HG03571 (cell line): ENCODE results near the gene RBM48.
A peak's percentile ranks its signal among the peaks of the same experiment; 100 is the strongest.
"Not testable (repeated sequence)": the region's sequence is repeated elsewhere in the genome, so short reads cannot be mapped to it uniquely, and the experiment has no call there.

Experiments used
- ATAC-seq: cut with Tn5 transposase; IDR thresholded peaks from one replicate; pipeline ENCODE4 v1.9.1; 2021; ENCODE audit not compliant: unreplicated experiment

RBM48 gene

DNA sequence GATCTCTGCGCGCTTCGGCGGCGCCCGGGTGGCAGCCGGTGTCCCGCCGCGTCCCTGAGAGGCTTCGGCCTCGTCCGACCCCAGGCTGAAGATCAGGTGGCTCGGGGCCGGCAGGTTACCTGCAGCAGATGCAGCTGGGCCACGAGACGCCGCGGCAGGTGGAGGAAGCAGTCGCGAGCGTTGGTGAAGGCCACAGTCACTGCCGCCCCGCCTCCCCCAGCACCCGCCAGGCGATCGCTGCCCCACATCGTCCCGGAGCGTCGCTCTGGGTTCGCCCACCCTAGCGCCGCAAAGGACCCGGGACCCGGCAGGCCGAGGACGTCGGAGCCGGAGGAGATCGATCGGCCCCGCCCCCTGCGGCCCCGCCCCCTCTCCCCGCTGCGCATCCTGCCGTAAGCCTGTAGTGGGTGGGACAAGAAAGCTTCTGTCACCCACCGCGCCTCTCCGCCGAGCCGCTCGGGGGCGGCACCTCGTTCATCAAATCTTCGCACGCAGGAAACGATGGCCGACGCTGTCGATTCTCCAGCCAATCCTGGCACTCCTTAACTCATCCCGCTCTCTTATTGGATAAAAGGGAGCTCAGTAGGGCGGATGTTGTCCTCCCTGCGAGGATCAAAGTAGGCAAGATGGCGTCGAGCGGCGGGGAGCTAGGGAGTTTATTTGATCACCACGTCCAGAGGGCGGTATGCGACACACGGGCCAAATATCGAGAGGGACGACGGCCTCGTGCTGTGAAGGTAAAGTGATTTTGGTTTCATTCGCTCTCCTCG, at the start of gene RBM48, which contains the start of gene PEX1:
Gene RBM48 (plus strand): TSS at position 608 of the 770 bp plus-strand sequence. CDS start 19 bp downstream, at position 627.
Gene PEX1 (minus strand): TSS at position 333 of the 770 bp plus-strand sequence. CDS start 85 bp downstream, at position 248.
- peak; percentile 94 for ATAC-seq

DNA sequence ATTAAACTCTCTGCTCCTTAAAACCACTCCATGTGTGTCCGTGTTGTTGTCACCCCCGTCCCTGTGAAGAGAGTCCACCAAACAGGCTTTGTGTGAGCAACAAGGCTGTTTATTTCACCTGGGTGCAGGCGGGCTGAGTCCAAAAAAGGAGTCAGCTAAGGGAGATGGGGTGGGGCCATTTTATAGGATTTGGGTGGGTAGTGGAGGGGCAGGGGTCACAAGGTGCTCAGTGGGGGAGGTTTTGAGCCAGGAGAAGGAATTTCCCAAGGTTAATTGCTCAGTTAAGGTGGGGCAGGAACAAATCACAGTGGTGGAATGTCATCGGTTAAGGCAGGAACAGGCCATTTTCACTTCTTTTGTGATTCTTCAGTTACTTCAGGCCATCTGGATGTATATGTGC, 49.4 kb upstream of the RBM48 start:
- ATAC-seq = not testable (repeated sequence)

DNA sequence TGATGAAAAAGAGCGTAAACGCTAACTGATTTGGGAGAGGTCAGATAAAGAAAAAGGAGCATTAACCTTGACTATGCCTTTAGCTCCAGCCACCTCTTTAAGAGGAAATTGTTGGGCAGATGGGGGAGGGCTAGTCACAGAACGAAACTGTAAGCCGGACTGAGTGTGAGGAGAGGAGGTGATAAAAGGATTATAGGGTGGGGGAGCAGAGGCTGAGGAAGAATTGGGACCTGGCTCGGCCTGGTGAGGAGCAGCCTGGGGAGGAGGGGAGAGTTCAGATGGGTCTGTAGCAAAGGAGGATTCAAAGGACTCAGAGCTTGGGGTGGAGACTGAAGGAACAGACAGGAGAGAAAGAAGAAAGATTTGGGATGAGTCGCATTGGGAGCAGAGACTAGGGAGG, 45.0 kb upstream of the RBM48 start:
- ATAC-seq = not testable (repeated sequence)

DNA sequence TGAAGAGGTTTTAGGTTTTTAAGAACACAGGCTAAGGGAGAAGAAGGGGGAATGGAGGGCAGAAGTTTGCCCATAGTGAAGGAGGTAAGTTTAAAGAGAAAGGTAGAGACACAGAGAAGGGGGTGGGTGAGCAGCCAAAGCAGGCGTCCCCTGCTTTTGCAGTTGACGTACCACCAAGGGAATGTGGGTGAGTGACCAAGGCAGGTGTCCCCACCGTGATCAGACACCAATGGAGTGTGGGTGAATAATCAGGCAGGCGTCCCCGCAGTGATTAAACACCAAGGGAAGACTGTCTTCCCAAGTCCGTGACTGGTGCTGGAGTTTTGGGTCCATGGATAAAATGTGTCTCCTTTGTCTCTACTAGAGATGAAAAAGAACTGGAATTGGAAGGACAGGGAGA, 44.4 kb upstream of the RBM48 start:
- ATAC-seq = not testable (repeated sequence)

DNA sequence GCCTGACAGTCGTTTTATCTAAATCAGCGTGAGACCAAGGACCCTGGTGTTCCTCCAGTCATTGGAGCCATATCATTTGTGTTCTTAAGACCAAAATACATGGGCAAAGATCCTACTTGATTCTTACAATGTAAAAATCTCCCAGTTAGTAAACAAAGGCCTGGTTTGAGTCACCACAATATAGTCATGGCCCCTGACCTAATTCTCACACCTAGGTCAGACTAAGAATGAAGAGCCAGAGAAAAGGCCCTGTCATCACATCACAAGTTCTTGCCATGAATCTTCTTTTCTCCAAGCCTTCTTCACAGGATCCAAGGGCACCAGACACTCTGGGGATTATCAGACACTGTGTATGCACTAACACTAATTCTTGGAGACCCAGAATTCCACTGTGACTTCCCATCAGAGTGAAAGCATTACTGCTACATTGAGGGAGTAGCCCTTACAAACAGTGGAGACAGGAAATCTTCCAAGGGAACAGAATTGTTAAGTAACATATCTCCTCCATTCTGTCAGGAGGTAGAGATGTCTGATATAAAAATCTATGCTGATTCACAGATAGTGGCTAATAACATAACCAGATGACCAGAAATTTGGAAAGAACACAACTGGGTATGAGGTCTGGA, 43.2 kb upstream of the RBM48 start:
- ATAC-seq = no peak

DNA sequence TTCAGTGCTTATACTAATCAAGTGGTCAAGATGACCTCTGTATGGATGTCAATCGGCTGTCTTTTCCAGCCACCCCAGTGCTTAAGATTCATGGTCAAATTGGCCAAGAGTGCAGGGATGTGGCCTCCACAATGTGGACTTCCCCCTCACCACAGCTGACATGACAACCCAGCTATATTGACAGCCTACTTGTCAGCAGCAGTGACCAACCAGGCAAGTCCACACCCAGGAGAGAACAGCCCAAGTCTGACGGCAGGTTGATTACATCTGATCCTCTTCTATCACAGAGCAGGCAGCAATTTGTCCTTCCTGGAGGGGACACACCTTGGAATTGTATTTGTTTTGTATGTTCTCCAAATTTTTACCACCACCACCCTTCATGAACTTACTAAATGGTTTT, 42.6 kb upstream of the RBM48 start:
- no peak for ATAC-seq

DNA sequence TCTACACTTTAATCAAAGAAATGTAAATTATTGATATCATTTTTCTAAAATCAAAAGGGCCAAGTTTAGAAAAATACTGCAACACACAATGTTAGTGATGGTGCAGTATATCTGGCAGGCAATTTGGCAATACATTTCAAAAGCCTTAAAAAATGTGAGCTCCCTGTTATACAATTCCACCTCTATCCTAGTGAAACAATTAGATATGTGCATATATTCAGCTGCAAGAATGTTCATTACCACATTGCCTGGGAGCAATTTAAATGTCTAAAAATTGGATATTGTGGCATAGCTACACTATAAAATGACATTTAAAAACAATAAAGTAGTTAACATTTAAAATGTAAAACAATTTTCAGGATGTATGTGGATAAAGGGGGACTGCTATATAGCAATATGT, 40.8 kb upstream of the RBM48 start:
- no peak for ATAC-seq

DNA sequence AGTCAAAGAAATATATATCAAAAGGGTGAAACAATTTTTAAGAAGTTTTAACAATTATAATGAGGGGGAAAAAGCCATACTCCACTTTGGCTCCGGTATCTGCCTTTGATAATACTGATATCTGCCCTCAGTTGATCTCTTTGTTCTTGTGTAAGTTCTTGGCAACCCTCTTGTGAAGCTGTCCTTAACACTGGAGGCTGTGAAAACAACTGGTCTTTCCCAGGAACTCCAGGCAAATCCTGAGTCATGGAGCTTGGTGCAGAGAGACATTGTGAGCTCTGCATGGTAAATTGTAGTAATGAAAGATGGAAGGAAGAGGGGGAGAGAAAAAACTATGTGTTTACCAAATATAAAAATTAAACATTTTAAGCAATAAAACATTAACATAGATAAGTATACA, 39.0 kb upstream of the RBM48 start:
- ATAC-seq = no peak

DNA sequence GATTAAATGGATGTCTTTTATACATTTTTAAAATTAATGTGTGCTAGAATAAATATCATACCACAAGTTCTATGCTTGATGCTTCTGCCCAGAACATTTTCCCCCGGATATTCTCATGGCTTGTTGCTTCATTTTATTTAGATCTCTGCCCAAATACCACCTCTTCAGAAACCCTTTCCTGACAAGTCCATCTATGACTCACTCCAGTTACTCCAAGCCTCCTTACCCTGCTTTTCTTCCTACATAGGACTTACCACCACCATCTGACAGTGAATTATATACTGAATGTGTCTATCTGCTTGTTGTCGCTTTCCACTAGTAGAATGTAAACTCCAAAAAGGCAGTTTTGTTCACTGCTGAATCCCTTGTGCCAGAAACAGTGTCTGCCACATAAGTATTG, 31.7 kb upstream of the RBM48 start:
- no peak for ATAC-seq

DNA sequence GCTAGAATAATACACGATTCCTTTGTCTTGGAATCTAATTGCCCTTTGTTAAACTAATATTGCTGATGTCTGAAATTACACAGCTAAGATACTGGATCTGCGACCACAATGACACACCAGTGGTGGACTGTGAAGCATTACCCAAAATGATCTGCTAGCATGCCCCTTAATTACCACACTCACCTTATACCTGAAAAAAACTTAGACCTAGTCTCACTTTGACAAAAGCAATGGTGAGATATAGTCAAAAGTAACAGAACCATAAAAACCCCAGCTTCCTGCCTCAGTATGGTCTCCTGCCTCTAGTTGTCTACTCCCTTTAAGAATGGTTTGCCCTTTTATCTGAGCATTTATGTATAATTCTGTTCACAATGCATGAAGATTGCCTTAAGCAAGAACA, 30.0 kb upstream of the RBM48 start:
- ATAC-seq = no peak

DNA sequence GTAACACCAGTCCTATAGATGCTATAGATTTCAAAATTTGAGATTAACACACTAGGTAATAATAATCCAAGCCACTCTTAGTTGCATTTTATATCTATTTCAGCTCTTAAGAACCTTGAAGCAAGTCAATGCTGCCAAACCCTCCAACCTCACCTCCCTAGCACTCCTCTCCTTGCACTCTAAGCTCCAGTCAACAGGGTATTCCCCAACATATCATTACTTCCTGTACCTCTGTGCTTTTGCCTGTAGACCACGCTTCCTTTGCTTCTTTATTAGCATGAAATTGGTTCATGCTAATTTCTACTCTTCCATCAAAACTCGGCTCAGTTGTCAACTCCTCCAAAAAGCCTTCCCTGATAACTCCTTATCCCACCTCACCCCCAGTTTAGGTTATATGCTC, 24.8 kb upstream of the RBM48 start:
- no peak for ATAC-seq

DNA sequence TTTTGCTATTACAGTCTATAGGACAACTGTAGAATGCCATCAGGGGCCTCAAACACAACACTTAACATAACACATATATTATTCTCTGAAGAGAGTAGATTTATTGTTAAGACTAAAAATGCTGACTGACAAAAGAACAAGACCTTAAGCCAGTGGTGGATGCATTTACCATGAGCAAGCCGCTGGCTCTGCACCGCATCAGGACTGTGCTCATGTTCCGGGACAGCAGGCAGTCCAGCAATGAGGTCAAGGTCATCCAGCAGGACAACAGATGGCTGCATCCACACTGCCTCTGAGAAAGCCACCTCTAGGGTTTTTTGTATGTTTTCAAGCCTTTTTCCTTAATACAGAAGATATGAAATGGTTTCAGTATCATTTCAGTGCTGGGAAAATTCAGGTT, 24.0 kb upstream of the RBM48 start:
- no peak for ATAC-seq

DNA sequence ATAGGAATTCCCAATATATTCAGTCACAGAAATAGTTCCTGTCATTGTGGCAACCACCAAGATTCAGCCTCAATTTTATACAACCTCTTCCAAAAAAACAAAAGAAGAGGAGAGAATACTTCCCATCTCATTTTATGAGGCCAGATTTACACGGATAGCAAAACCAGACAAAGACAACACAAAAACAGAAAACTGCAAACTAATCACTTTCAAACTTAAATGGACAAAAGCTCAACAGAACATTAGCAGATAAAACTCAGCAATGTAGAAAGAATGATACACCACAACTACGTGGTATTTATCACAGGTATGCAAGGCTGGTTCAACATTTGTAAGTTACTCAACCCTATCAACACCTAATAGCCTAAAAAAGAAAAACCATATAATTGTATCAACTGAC, 22.2 kb upstream of the RBM48 start:
- ATAC-seq = no peak

DNA sequence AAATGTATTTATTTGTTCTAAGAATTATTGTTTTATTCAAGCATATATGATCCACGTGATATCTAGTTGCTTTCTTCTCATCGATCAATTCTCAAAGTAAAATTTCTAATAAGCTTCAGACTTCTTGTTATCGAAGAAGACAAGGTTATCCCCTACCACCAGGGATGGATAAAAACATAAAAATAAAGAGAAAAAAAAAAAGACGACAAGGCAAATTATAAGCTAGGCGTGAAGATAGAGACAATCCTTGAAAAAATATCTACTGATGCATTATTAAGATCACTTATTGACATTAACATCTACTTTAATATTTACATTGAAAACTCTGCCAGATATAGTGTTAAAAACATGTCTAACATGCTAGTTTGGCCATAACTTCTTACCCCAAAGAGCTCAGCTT, 19.6 kb upstream of the RBM48 start:
- no peak for ATAC-seq

DNA sequence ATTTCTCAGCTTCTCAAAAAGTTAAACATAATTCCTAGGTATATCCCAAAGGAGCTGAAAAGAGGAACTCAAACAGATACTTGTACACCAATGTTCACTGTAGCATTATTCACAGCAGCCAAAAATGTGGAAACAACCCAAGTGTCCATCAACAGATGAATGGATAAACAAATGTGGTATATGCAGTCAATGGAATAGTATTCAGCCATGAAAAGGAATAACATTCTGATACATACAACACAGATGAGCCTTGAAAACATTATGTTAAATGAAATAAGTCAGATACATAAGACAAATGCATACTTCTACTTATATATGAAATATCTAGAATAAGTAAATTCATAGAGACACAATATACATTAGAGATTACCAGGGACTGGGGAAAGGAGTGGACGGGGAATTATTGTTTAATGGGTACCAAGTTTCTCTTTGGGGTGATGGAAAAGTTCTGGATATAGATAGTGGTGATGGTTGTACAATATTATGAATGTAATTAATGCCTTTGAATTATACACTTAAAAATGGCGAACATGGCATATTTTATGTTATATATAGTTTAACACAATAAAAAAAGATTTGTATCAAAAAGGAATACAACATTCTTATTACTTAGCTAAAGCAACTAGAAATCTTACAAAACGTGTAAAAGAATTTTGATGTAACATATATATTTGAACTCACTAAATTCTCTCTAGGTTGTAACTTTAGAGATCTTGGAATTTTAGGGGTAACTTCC, 15.3 kb upstream of the RBM48 start:
- ATAC-seq = no peak

DNA sequence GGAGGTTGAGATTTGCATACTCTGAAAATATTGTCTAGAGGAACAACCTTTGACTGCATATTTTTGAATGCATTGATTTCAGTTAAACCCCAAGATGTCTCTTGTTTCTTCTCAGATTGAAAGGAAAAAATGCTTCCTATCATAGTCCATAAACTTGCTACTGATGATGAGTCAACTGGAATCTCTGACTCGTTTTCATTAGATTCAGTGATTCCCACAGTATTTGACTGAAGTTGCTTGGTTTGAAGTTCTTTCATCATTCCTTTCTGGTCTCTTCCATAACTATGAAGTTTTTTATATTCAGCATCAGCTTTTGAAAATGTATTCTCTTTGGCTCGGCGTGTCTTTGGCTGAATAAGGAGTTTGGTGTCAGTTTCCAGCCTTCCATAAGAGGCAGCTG, 11.0 kb upstream of the RBM48 start:
- no peak for ATAC-seq

DNA sequence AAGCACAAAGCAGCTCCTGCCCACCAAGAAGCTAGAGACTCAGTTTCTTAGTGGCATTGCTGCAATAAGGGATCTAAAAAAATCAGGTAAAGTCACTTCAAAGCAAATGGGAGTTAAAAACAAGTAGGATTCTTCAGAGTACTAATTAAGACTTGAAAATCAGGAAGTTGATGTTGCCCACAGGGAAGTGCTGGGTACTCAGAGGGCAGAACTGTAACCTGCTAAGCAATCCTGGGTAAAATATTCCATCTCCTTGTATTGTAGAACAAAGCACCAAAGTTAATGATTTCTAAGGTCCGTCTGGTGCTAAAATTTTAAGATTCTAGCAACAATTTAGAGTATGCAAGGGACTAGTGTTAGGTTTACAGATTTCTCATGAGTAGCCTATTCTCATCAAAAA, 8.6 kb upstream of the RBM48 start:
- ATAC-seq = no peak

DNA sequence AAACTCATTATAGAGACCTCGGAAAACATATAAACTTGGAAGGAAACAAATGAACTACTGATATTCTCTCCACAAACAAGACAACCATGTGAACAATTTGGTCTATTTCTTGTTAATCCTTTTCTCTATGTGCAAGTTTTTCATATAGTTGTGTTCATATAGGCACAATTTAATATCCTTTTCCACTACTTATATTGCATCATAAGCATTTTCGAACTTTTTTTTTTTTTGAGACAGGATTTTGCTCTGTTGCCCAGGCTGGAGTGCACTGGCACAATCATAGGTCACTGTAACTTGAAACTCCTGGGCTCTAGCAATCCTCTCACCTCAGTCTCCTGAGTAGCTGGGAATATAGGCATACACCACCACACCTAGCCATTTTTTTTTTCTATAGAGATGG, 5.5 kb upstream of the RBM48 start:
- ATAC-seq = no peak

DNA sequence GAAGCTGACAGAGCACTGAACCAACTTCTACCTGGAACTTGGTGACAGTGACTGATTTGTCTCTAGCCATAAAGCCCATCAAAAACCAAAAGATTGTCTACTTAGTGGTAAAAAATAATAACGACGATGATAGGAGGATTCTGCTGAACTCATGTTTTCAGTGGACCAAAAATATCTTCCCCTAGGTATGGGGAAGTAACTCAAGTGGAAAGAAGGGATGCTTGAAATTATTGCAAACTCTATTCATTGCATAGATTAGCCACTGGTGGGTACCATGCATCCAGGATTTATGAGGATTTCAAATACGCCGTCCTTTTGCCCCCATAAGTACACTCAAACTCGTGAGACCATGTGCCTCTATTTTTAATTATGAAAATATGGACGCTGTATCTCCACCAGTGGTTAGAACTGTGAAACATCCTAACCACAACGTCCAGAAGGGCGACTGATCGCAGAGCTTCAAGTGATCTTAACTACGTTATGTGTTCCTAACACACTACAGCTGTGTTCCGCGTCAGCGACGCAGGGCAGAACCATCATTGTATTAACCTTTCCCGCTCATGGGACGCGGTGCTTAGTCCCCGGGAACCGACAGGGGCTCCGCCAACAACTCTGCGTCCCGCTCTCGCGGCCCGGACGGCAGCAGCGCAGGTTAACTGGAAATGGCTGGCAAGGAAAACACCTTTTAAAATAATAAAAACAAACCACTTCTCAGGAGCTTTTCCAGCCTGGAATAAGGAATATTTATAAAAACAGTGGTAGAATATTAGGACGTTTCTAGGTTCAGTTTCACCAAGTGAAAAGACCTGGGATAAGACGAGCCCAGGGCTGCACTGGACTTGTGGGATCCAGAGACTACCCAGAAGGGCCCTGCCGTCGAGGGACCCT, 1.1 kb upstream of the RBM48 start:
- peak; percentile 29 for ATAC-seq

DNA sequence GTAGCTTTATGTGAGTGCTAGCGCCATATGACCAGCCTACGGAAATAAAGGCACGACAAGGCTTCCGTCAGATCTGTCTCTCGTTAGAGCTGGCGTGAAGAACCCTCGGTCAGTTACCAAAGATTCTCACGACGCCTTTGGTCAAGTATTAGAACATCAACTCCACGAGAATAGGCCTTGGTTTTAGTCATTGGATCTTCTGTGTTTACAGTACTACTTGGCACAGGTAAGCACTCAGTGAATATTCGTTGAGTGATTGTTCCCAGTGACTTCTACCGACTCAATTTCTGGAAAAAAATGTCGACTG, 316 bp downstream of the RBM48 start:
- peak; percentile 6 for ATAC-seq

DNA sequence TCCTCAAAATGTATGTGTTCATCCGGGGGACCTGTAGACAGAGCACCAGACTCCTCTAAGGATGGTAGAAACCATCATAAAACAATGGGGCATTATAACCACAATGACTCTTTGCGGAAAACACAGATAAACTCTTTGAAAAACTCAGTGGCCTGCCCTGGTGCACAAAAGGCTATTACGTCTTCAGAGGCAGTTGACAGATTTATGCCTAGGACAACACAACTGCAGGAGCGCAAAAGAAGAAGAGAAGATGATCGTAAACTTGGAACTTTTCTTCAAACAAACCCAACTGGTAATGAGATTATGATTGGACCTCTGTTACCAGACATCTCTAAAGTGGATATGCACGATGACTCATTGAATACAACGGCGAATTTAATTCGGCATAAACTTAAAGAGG, 6.0 kb downstream of the RBM48 start:
- ATAC-seq = no peak
